Endothelial cell of umbilical vein (primary cell): Measurements from ENCODE around the gene DECR2.

Source experiments
- CTCF ChIP-seq, 2 donors: IDR thresholded peaks; 1 replicate in 1 of 2; 2 replicates in 1 of 2; pipeline ENCODE4 v1.5.1; 2011; ENCODE audit warnings: low read length in 2 of 2, mild to moderate bottlenecking in 2 of 2, moderate library complexity in 2 of 2, control low read depth in 1 of 2, inconsistent platforms in 1 of 2, low read depth in 1 of 2; ENCODE audit not compliant: insufficient read depth in 1 of 2; ENCODE audit errors: extremely low read depth in 1 of 2
- EZH2 ChIP-seq: IDR thresholded peaks from 2 replicates; pipeline ENCODE4 v1.6.1; 2012; ENCODE audit warnings: borderline replicate concordance, low read depth, mild to moderate bottlenecking, moderate library complexity, low read length, inconsistent platforms; ENCODE audit not compliant: severe bottlenecking
- POLR2A ChIP-seq: IDR thresholded peaks from 2 replicates; pipeline ENCODE4 v1.6.1; 2012; ENCODE audit warnings: low read depth, mild to moderate bottlenecking, control low read depth, low read length

- no peak for TF ChIP-seq CTCF (IDR thresholded peaks at IDR 0.05; ENCODE audit: extremely low read depth in 1 of 2, insufficient read depth in 1 of 2, low read depth in 1 of 2, low read length in 2 of 2)
- TF ChIP-seq POLR2A: no peak
- TF ChIP-seq EZH2: no peak
Measured at GRCh38 chr16:450385-450784, 48.7 kb downstream of the DECR2 start.
